Renal pelvis (tissue), 4 donors: ENCODE measurements around the gene PIGR. TPM values are rescaled to one million over a fixed set of nuclear protein-coding genes. Genes with fewer than 3 reads are reported as not detected.
A peak's percentile ranks its signal among the peaks of the same experiment; 100 is the strongest.

Experiments
- DNase-seq: peaks from one replicate; pipeline ENCODE4 v3.0.0-alpha.2; 2013
- polyA plus RNA-seq, 3 donors: library from polyadenylated mRNA; unstranded; fragments of 120-200 nt; gene quantifications; one replicate each; pipeline ENCODE4 v1.2.1, GENCODE V29; 2013; ENCODE audit not compliant: insufficient read length in 3 of 3

PIGR gene
- polyA plus RNA-seq, 3 donors: 0.87 to 1.8 (median 1.4) TPM

DNA sequence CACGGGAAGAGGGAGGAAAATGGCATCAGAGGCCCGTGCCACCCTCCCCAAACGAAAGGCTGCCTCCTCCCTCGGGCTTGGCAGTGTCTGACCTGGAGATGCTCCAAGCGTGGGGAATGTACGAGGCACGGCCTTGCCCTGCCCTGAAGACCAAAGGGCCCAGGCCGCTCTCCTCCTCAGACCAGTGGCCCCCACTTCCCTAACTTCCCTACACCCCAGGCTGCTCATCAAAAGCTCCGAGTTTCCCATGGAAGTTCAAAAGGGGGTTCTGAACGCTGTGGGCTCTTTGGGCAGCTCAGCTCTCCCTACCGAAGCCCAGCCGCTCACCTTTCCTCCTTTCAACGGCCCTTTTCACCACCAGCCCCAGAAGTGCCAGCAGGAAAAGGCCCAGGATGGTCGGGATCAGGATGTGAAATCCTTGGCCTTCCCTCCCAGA lies 36.4 kb downstream of the PIGR start:
- no peak for DNase-seq

DNA sequence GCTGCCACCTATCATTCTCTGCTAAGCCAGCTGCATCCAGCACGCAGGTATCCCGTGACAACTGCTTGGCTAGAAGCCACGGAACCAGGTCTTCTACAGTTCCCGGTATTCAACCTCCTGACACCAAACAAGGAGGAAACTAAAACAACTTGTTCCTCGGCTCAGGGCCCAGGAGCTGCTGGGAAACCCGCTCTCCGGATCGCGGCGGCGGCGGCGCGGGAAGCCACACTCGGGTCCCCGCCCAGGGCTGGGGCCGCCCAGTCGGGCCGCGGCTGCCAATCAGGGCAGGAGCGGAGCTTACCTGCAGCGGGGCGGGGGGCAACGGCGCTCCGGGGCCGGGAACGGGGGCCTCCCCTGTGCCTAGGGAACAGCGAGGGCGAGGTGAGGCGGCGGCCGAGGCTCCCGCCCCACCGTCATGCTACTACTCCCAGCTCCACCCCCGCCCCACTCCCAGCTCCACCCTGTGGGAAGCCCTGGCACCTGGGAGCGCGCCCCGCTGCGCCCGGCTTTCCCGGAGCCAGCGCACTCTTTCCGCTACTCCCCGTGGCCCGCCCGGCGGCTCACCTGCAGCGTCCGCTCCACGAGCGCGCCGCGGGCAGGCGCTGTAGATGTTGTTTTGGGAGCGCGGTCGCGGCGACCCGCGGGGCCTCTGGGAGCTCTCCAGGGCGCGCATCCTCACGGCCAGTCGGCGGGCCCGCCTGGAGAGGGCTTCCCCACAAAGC lies 36.9 kb downstream of the PIGR start:
- peak; percentile 87 for DNase-seq

GRCh38 chr1:206908038-206908437 lies 38.2 kb downstream of the PIGR start:
- no peak for DNase-seq

GRCh38 chr1:206907304-206907991 lies 38.8 kb downstream of the PIGR start:
- DNase-seq: no peak

DNA sequence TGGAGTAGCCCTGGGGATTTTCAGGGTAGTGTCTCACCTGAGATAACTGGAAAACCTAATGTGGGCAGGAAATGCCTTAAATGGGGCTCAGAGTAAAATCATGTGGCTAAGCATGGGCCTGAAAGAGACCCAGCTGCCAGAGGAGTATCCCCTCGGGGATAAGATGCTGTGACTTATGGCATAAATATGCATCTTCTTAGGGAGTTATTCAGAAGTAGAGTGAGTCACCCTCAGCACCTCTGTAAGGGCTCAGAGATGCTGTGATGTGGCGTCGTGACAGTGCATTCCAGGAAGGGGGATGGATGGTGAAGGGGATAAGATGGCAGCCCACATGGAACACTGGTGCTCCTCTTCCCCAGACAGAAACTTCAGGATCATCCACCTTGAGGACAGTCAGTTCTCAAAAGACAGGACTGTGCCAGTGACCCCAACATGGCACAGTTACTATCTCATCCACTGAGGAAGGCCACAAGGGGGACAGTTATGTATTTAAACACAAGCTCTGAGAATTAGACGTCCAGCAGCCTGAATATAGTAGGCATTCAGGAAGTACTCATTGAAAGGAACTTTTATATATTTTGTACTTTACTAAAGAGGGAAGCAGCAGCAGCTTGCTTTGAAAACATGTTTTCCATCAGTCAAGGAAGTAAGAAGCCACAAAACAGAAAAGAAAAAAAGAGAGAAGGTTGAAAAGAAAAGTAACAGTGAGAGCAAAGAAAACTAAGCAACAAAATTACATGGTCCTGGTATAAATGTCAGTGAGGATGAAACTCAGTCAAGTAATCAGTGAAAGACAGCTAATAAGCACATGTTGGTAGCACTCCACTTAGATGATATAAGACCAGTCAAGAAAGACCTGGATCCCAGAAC lies 40.7 kb downstream of the PIGR start:
- no peak for DNase-seq

GRCh38 chr1:206904423-206905142 lies 41.7 kb downstream of the PIGR start:
- no peak for DNase-seq

- no peak for DNase-seq
These were observed 42.6 kb downstream of the PIGR start for GRCh38 chr1:206903687-206904086.

- DNase-seq: no peak
These were observed 43.6 kb downstream of the PIGR start for GRCh38 chr1:206902702-206903101.

- DNase-seq: no peak
These were observed 44.3 kb downstream of the PIGR start for GRCh38 chr1:206901944-206902343.

- no peak for DNase-seq
These were observed 46.1 kb downstream of the PIGR start for GRCh38 chr1:206900149-206900548.

GRCh38 chr1:206899717-206900116 lies 46.5 kb downstream of the PIGR start:
- no peak for DNase-seq

DNA sequence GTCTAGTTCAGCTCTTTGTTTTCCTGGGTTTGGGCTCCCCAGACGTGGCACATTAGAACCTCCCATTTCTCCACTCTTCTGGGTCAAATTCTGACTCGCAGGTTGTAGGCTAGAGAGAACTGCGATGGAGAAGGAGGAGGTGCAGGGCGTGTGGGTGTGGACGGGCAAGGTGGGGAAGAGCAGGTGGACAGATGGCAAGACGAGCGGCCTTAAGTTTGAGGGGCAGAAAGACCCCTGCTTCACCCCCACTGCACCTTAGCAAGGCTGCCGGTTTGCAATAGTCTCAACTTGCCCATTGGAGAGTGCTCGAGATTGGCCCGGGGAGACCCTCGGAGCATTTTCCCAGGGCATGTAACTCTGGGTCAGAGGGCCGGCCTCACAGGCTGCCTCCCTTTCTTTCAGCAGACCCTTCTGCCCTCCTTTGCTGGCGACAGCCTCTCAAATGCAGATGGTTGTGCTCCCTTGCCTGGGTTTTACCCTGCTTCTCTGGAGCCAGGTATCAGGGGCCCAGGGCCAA lies 47.3 kb downstream of the PIGR start:
- no peak for DNase-seq

DNA sequence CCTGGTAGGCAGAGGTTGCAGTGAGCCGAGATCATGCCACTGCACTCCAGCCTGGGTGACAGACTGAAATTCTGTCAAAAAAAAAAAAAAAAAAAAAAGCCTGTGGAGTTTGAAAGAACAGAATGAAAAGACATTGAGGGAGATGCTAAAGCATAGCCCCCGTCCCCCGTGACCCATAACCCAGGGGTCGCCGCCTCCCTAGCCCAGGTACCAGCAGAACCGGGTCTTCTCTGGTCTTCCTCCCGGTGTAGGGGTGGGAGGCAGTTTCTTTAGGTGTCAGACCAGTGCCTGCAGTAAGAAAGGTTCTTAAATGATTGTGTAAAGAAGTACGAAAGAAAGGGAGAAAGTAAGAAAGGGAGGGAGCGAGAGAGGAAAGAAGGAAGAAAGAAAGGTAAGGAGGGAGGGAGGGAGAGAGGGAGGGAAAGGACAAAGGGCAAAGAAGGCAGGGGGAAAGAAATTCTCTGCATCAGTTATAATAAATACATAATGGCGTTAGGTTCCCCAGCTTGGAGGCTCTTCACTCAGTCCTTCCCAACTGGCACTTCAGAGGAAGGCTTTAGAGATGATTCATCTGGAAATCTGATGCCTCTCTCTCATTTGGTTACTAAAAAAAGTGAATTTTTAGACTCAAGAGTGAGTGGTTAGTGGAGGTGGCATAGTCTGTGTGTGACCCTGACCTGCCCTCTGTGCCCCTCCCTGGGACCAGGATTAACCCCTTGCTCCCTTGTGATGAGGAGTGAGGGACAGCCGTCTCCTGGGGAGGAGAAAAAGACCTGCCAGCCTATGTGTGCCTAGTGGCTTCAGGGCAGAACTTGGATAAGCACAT lies 48.0 kb downstream of the PIGR start:
- no peak for DNase-seq

DNA sequence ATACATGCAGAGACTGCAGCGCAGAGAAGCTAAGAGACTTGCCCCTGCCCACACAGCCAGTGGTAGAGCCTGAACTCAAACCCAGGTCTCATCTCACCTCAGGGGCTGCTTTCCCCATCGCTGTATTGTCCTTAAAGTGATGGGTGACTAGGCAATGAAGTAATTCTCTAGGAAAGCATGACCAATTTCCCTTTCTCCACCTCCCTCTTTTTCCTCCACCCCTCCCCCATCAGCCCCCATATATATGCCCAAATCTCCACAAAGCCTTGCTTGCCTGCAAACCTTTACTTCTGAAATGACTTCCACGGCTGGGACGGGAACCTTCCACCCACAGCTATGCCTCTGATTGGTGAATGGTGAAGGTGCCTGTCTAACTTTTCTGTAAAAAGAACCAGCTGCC lies 49.1 kb downstream of the PIGR start, which contains the start of gene IL24:
Gene IL24 (plus strand): TSS at position 269 of the 400 bp plus-strand sequence. CDS start 390 bp downstream, outside the sequence.
- no peak for DNase-seq

DNA sequence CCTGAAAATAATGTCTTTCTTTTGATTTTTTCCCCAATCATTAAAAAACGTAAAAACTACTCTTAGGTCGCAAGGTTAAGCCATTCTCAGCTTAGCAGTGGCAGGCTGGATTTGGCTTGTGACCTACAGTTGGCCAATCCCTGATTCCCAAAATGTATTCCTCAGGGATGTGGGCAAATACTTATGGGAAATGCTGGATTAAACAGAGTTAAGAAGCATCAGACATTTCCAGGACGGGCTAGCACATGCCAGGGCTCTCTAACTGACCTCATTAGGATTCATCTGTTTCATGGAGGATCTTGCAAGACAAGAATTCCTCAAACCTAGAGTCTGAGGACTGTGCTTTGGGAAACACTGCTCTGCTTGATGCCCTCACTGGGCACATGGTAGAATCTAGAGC lies 50.0 kb downstream of the PIGR start:
- no peak for DNase-seq

DNA sequence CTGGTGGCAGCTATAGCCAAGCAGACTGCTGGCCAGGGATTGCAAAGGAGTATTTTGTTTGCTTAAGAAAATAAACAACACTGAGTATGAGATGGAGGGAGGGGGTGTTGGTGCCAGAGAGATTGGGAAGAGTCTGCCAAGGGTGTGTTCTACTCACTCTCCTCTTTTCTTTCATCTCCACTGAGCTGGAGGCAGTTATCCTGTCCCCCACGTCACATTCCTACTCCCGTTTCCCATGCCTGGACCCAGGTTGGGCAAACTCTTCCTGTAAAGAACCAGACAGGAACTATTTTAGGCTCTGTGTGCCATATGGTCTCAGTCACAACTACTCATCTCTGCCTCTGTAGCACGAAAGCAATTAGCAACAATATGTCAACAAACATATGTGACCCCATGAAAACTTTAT lies 50.4 kb downstream of the PIGR start:
- no peak for DNase-seq

GRCh38 chr1:206895325-206895724 lies 50.9 kb downstream of the PIGR start:
- DNase-seq: no peak

GRCh38 chr1:206893380-206893779 lies 52.9 kb downstream of the PIGR start:
- DNase-seq: no peak

DNA sequence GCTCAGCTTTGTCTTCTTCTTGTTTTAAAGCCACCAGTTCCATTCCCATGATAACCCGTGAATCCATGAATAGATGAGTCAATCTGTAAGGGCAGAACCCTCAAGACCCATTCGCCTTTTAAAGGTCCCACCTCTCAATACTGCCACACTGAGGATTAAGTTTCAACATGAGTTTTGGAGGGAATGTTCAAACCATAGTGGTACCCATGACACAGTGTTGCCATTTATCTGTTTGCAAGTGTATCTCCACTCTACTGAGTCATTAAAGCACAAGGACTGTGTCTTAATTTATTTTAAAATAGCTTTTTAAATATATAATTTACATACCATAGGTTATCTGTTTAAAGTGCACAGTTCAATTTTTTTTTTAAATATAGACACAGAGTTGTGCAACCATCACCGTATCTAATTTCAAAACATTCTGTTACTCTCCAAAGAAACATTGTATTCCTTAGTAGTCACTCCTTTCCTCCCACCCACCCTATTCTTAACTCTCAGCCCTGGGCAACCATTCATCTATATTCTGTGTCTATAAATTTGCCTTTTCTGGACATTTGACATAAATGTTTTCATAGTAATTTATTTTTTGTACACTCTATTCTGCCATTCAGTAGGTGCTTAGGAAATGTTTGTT lies 53.8 kb downstream of the PIGR start:
- DNase-seq: no peak

GRCh38 chr1:206891412-206891811 lies 54.9 kb downstream of the PIGR start:
- no peak for DNase-seq
